NCI-H774 (cell line): Measurements from ENCODE around the gene RBCK1.
"Not testable (repeated sequence)": the region's sequence is repeated elsewhere in the genome, so short reads cannot be mapped to it uniquely, and the experiment has no call there.

ENCODE experiments used
- DNase-seq: peaks from one replicate; lab custom pipeline; 2025; lab: John Stamatoyannopoulos, UW

RBCK1 gene

DNA sequence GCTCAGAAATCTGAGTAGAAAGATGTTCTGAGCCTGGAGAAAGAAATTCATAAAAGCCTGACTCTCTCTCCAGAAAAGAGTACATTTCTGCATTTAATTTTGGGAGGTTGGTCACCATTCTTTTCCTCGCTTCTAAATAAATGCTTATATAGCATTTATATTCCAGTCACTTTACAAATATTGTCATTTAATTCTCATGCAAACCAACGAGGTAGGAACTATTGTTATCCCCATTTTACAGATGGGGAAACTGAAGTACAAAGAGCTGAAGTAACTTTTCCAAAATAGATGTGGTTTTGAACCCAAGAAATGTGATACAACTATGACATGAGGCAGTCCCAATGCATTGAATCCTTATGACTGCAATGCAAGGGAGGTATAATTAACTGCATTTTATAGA, 32.0 kb upstream of the RBCK1 start:
- DNase-seq: no peak

- no peak for DNase-seq
Measured at GRCh38 chr20:376750-377149, 31.3 kb upstream of the RBCK1 start.

- not testable (repeated sequence) for DNase-seq
Measured at GRCh38 chr20:377578-377977, 30.5 kb upstream of the RBCK1 start.

GRCh38 chr20:378961-379336, 29.1 kb upstream of the RBCK1 start:
- no peak for DNase-seq

DNA sequence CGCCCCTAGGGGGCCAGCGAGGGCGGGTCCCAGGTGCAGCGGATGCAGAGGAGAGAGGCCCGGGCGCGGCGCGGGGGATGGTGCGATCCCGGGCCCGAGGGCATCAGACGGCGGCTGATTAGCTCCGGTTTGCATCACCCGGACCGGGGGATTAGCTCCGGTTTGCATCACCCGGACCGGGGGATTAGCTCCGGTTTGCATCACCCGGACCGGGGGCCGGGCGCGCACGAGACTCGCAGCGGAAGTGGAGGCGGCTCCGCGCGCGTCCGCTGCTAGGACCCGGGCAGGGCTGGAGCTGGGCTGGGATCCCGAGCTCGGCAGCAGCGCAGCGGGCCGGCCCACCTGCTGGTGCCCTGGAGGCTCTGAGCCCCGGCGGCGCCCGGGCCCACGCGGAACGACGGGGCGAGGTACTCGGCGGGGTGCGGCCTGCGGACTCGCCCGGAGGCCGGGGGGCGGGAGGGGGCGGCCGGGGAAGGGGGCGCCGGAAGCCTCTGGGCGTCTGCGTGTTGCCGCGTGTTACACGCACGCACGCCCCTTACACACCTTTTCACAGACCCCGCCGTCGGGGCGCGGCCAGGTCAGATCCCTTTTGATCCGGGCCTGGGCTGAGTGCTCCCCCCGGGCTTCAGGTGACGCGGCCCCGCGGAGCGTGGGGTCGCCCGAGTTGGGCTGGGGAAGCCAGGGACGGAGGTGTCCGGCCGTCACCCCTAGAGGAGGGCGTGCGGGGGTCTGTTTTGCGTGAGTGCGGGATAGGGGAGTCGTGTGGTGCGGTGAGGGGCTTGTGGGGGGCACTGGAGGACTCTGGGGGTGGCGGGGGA, 27.1 kb upstream of the RBCK1 start:
- peak; percentile 15 for DNase-seq

DNA sequence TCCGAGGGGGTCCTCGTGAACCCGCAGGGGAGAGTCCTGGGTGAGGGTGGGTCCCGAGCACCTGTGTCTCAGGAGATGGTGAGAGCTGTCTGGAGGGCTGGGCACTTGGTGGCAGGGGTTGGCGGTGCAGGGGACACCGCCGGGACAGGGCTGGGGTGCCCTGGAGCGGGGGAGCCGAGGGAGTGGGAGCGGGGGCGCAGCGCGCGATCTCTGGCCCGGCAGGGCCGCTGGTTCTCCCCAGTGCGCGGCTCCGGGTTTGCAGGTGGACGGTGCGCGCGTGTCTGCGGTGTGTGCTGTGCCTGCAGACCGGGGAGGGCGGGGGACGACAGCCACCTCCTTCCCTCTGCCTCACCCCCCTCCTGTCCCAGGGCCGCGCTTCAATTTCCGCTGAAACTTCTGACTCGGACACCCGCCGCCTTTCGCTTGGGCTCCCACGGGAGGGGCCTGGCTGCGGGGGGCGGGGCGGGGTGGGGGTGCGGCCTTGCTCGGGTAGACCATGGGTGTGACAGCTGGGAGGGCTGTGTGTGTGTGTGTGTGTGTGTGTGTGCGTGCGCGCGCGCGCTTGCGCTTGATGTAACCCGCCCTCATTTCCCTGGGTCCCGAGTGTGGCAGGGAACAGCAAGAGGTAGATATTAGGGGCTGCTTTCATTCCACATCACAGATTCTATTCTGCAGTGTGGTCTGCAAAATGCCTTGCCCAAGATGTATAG, 26.4 kb upstream of the RBCK1 start:
- peak; percentile 52 for DNase-seq

GRCh38 chr20:382291-383115, 25.6 kb upstream of the RBCK1 start:
- no peak for DNase-seq

DNA sequence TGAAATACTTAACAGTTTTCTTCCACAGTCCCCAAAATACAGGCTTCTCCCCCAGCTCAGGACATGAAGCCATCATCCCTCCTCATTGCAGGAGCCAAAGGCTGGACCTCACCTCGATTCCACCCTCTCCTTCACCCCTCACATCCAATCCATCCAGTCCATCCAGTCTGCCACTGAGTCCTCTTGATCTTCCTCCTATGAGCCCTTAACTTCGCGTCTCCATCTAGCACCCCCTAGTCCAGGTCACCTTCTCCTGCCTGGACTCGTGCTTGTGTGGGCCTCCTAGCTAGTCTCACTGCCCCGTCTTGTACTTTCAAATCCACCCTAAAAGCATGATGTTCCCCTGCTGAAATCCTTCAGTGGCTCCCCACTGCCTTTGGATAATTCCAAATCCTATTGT, 24.2 kb upstream of the RBCK1 start:
- DNase-seq: no peak

DNA sequence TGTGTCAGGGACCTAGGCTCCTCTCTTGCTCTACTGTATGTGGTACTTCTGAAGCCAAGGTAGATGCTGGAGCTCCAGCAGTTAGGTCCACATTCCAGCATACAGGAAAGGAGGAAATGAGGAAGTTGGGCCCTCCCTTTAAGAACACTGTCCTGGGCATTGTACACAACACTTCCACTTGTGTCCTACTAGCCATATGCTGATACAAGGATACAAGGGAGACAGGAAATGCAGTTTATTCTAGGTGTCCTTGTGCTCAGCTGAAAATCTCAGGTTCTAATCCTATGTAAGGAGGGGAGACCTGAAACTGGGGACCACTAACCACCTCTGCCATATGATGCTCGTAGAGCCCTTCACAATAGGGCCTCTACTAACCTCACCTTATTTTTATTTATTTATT, 23.4 kb upstream of the RBCK1 start:
- DNase-seq: no peak

DNA sequence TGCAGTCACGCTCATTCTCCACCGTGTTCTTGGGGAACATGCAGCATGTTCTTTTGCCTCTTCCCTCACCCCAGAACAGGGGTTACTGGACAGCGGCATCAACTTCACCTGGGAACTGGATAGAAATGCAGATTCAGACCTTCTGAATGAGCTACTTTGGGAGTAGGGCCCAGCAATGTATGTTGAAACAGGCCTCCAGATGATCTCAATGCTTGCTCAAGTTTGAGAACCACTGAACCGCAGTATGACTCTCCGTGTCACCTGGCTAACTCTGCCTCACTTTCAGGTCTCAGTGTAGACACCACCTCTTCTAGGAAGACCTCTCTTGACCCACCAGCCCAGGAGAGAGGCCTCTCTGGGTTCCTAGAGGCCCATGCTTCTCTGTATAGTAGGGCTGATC, 22.7 kb upstream of the RBCK1 start:
- DNase-seq: no peak

- DNase-seq: not testable (repeated sequence)
Measured at GRCh38 chr20:386634-387033, 21.5 kb upstream of the RBCK1 start.

- no peak for DNase-seq
Measured at GRCh38 chr20:387520-387919, 20.6 kb upstream of the RBCK1 start.

DNA sequence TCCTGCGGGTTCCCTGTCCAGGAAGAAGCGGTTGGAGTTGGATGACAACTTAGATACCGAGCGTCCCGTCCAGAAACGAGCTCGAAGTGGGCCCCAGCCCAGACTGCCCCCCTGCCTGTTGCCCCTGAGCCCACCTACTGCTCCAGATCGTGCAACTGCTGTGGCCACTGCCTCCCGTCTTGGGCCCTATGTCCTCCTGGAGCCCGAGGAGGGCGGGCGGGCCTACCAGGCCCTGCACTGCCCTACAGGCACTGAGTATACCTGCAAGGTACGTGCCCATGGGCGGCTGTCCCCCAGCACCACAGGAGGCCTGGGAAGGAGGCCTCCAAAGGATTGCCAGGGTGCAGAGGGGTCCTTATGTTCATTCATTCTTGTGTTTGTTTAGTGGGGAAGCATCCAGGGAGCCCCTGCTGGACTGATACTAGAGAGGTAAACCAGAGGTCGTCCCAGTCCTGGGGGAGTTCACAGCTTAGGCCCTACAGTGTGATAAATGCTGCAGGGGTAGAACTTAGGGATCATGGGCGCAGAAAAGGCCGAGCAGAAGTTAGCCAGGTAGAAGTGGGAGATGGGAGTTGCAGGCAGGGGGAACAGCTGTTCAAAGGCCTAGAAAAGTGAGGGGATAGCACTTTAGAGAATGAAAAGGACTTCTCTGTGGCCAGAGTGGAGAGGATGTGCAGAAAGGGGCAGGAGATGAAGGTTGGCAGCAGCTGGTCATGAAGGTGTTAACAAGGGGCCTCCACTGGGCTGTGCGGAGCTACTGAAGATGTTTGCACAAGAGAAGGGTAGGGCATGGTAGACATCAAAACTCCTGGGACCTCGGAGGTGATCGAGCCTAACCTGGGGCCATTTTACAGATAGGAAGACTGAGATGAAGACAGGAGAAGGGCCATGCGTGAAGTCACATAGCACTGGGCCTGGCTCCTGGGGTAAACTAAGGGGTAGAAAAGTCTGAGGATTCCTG, 19.8 kb upstream of the RBCK1 start:
- no peak for DNase-seq

DNA sequence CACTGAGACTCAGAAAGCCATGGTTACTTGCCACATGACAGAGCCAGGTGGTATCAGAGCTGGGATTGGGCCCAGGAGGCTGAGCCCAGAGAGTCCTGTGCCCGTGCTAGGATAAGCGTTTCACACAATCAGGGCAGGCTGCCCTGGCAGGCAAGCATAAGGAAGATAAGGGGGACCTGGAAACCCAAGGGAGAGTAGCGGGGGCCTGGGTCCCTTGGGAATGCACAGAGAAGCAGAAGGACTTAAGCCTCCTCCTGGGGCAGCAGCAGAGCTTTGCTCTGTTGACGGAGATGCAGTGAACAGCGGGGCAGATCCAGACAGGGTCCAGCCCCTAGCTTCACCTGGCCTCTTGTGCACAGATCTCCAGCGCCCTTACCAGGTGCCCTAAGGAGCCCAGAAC, 18.9 kb upstream of the RBCK1 start:
- no peak for DNase-seq

GRCh38 chr20:391041-391711, 16.9 kb upstream of the RBCK1 start:
- DNase-seq: no peak

GRCh38 chr20:393296-393695, 14.8 kb upstream of the RBCK1 start:
- not testable (repeated sequence) for DNase-seq

DNA sequence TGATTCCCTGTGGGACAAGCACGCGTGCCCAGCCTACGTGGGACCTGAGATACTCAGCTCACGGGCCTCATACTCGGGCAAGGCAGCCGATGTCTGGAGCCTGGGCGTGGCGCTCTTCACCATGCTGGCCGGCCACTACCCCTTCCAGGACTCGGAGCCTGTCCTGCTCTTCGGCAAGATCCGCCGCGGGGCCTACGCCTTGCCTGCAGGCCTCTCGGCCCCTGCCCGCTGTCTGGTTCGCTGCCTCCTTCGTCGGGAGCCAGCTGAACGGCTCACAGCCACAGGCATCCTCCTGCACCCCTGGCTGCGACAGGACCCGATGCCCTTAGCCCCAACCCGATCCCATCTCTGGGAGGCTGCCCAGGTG, 11.9 kb upstream of the RBCK1 start:
- DNase-seq: no peak

DNA sequence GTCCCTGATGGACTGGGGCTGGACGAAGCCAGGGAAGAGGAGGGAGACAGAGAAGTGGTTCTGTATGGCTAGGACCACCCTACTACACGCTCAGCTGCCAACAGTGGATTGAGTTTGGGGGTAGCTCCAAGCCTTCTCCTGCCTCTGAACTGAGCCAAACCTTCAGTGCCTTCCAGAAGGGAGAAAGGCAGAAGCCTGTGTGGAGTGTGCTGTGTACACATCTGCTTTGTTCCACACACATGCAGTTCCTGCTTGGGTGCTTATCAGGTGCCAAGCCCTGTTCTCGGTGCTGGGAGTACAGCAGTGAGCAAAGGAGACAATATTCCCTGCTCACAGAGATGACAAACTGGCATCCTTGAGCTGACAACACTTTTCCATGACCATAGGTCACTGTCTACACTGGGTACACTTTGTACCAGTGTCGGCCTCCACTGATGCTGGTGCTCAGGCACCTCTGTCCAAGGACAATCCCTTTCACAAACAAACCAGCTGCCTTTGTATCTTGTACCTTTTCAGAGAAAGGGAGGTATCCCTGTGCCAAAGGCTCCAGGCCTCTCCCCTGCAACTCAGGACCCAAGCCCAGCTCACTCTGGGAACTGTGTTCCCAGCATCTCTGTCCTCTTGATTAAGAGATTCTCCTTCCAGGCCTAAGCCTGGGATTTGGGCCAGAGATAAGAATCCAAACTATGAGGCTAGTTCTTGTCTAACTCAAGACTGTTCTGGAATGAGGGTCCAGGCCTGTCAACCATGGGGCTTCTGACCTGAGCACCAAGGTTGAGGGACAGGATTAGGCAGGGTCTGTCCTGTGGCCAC, 11.3 kb upstream of the RBCK1 start:
- no peak for DNase-seq

DNA sequence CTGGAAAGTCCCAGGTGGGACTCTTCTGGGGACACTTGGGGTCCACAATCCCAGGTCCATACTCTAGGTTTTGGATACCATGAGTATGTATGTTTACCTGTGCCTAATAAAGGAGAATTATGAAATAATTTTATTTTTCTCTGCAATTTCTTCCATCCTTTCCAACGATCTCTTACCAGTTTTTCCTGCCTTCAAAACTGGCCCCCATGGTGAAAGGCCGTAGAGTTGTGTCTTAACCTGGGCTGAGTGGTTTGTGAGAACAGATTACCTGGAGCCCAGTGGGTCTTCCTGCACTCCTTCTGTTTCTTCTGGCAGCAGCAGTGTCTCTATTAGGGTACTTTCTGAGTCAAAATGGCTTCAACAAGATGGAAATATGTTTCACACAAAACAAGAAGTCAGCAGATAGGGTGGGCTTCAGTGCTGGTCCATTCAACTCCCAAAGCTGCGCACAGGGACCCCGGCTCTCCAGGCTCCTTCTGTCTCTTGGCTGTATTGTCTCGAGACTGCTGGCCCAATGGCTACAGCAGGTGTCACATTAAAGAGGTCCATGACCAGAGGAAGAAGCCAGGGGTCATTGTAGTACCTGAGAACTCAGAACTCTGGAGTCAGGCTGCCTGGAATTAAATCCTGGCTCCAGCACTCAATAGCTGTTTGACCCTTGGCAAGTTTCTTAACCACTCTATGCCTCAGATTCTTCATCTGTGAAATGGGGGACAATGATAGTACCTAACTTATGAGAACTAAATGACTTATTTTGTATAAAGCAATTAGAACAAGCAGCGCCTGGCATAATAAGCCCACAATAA, 10.5 kb upstream of the RBCK1 start:
- no peak for DNase-seq
